ENCODE measurements around the gene UCP2.

- TF ChIP-seq CTCF (IDR thresholded peaks at IDR 0.05 in 4 of 5, conservative IDR thresholded peaks at IDR 0.05 in 1 of 5) (no peak), POLR2A (IDR thresholded peaks at IDR 0.05) (no peak)
These were observed 49.9 kb downstream of the UCP2 start for GRCh38 chr11:73932781-73933180.
